CD4-positive, alpha-beta T cell treated with Interleukin-2 at 100 ng/mL for 4 hours (primary cell): ENCODE data around the gene TMEM243.
A peak's percentile ranks its signal among the peaks of the same experiment; 100 is the strongest.
"Not testable (repeated sequence)": the region's sequence is repeated elsewhere in the genome, so short reads cannot be mapped to it uniquely, and the experiment has no call there.

ENCODE experiments used
- DNase-seq: peaks from one replicate; pipeline ENCODE4 v3.0.0-alpha.2; 2020; ENCODE audit warnings: low spot score

TMEM243 gene, protein sequence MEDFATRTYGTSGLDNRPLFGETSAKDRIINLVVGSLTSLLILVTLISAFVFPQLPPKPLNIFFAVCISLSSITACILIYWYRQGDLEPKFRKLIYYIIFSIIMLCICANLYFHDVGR

DNA sequence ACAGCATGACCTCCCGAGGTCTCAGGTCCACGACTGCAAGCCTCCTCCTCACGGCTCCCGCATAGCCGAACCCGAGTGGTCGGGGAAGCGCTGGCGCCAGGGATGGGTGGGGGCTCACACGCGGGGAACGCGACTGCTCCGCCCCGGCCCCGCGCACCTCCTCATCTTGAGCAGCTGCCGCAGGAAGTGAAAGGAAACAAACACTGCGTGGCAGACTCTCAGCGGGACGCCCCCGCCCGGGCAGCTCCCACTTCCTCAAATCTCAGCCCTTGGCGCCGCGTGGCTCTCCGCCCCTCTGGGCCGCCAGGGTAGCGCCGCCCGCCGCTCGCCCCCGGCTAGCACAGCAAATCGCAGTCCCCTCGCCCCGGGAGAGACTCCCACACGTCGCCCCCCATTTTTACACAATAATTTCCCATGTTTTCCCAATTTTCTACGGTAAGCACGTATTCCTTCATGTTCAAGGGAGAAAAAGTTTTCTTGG is at the start of gene TMEM243:
Gene TMEM243 (minus strand): TSS at position 188 of the 481 bp plus-strand sequence. CDS start 229 bp downstream, outside the sequence.
- DNase-seq = peak; percentile 78

DNA sequence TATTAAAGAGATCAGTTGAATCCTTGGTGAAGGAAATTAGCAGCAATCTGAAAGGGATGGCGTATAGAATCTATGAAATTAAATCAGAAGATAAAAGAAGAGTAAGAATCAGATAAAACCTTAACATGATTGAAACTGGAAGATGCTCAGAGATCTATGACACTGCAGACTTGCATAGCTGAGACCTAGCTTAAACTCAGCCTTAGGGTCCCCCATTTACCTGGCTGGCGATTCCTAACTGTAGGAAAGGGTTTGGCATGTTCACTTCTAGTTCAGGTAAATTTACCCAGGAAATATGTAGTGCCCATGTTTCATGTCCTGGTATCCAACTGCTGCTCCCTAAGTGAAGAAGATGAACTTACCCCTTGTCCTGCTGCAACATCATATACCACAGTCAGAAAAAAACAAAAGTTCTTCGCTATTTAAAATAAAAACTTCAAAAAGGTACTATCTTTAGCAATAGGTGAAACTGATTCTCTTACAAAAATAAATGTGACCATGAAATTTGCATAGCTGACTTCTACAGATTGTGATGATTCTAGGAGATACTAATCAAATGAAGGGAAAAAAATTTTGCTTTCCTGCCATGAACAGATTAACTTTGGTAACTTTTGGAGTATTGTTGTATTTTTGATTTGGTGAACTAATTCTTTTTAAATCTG is 47.8 kb upstream of the TMEM243 start:
- DNase-seq = no peak

DNA sequence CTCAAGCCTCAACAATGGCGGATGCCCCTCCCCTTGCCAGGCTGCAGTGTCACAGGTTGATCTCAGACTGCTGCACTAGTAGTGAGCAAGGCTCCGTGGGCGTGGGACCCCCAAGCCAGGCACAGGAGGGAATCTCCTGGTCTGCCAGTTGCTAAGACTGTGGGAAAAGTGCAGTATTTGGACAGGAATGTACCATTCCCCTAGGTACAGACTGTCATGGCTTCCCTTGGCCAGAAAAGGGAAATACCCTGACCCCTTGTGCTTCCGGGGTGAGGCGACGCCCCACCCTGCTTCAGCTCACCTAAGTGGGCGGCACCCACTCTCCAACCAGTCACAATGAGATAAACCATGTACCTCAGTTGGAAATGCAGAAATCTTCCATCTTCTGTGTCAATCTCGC is 44.0 kb upstream of the TMEM243 start:
- no peak for DNase-seq

DNA sequence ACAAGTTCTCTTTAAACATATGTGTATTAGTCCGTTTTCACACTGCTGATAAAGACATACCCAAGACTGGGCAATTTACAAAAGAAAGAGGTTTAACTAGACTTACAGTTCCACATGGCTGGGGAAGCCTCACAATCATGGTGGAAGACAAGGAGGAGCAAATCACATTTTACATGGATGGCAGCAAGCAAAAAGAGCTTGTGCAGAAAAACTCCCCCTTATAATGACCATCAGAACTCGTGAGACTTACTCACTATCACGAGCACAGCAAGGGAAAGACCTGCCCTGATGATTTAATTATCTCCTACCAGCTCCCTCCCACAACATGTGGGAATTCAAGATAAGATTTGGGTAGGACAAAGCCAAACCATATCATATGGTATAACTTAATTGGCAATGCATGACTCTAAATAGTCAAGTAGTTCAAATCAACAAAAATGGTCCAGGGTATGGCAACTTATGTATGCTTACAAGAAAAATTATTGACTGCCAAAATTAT is 34.1 kb upstream of the TMEM243 start:
- DNase-seq = no peak

DNA sequence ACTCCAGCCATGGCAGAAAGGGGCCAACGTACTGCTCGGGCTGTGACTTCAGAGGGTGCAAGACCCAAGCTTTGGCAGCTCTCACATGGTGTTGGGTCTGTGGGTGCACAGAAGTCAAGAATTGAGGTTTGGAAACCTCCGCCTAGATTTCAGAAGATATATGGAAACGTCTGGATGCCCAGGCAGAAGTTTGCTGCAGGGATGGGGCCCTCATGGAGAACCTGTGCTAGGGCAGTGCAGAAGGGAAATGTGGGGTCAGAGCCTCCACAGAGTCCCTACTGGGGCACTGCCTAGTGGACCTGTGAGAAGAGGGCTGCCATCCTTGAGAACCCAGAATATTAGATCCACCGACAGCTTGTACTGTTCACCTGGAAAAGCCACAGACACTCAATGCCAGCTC is 26.1 kb upstream of the TMEM243 start:
- DNase-seq = not testable (repeated sequence)

DNA sequence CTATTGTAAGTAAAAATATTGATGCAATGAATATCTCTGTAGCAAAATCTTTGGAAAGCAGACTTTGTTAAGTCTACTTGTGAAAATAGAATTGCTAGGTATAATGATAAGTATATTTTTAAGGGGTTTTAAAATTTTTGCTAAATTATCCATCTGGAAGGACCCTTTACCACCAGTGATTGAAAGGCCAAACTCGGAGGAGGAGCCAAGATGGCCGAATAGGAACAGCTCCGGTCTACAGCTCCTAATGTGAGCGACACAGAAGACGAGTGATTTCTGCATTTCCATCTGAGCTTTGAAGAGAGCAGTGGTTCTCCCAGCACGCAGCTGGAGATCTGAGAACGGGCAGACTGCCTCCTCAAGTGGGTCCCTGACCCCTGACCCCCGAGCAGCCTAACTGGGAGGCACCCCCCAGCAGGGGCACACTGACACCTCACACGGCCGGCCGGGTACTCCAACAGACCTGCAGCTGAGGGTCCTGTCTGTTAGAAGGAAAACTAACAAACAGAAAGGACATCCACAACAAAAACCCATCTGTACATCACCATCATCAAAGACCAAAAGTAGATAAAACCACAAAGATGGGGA is 19.0 kb upstream of the TMEM243 start:
- not testable (repeated sequence) for DNase-seq

DNA sequence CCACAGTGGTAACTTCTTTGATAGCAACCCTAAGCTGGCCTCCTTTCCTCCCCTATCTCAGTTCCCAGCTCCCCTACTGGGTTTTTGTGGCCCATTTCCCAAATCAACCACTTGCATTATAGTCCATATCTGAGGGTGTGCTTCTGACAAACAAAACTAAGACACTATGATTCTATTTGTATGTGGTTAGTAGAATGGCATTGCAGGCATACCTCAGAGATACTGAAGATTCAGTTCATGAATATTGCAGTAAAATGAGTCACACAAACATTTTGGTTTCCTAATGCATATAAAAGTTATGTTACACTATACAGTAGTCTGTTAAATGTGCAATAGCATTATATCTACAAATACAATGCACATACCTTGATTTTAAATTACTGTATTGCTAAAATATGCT is 15.4 kb upstream of the TMEM243 start:
- DNase-seq = no peak

DNA sequence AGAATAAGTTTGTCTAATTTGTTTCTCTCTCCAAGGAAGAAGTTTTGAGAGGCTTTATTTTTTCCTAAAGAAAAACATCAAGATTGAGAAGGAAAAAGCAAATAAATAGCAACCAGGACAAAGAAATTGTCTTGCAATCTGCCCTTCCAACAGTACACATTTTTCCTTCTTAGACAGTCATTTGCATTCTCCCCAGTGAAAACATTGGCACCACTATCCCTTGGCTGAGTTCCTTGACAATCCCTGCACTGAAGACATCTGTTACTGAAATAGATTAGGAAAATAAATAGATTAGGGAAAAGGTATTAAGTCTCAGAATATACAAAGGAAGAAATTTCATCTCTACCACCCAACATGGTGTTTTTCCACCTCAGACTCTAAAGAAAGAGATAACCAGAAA is 12.2 kb upstream of the TMEM243 start:
- no peak for DNase-seq

DNA sequence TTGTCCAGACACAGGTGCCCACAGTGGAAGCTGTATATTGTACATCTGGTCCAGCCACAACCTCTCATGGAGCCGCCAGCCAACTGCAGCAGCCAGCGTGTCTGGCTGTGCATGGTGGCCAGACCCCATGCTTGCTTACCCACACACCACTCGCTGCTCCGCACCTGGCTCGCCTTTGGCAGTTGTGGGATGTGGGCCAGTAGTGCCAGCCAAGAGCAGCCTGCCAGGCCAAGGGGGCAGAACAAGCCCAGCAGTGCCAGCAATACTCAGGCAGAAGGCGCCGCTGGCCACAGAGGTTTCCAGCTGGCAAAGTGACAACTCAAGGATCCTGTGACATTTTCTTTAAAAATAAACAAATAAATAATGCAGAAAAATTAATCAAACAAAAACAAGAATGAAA is 11.7 kb upstream of the TMEM243 start:
- no peak for DNase-seq

DNA sequence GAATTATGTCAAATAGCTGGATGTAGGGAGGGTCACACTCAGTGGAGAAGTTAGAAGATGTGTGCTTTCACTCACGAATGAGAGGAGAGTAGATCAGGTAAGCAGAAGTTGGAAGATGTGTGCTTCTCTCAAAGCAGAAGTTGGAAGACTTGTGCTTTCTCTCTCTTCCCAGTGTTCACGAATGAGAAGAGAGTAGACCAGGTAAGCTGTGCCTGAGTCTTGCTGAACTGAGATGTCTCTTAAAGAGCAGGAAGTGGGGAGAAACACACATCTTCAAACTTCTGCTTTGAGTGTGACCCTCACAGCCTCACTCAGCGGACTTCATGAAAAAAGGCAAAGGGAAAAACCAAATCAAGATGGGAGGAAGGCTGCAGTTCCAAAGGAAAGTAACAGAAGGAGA is 7.0 kb upstream of the TMEM243 start:
- no peak for DNase-seq

DNA sequence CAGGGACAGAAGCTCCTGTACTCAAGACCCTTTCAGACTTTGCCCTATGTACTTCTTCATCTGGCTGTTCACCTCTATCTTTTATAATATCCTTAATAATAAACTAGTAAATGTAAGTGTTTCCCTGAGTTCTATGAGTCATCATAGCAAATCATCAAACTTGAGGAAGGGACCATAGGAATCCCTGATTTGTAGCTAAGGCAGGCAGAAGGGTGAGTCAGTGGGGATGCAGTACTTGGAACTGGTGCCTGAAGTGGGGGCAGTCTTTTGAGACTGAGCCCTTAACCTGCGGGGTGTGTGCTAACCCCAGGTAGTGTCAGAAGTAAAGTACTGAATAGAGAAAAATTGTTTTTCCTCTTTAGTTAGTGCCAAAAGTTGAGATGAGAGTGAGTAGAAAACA is 6.2 kb upstream of the TMEM243 start:
- DNase-seq = no peak

DNA sequence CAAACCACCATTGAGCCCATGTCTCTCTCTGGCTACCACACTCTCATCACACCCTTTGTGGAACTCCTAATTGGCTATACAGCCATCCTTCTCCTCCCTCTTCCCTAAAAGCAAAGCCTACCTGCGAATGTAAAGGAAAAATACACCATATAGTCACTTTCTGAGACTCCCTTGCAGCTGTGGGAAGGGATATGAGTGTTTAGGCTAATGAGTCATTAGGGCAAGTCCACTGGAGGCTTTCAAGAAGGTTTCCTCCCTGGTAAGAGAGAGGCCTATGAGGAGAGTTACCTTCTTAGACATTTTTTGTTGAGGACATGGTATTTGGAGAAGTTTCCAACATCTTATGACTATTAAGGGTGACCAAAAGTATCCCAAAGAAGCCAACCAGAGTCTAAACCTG is 4.1 kb upstream of the TMEM243 start:
- no peak for DNase-seq

DNA sequence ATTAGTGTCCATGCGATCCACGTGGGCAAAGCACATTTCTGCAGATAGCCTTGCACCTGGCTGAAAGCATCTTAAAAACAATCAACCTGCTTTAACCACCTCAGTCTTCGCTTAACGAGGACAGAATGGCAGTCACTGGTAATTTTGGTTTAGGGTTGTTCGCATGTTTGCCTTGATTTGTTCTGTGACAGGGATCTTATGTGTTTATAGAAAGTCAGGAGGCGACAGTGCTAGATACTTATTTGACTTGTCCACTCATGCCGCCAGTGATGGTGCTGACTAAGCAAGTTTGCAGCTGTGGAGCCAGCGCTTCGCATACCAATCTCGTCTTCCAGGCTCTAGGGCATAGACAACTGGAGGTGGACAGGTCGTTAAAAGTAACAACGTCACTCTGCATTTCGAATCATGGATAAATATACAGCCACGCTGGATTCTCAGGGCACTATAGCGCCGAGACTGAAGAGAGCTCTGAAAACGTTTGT is 1.2 kb upstream of the TMEM243 start:
- no peak for DNase-seq

DNA sequence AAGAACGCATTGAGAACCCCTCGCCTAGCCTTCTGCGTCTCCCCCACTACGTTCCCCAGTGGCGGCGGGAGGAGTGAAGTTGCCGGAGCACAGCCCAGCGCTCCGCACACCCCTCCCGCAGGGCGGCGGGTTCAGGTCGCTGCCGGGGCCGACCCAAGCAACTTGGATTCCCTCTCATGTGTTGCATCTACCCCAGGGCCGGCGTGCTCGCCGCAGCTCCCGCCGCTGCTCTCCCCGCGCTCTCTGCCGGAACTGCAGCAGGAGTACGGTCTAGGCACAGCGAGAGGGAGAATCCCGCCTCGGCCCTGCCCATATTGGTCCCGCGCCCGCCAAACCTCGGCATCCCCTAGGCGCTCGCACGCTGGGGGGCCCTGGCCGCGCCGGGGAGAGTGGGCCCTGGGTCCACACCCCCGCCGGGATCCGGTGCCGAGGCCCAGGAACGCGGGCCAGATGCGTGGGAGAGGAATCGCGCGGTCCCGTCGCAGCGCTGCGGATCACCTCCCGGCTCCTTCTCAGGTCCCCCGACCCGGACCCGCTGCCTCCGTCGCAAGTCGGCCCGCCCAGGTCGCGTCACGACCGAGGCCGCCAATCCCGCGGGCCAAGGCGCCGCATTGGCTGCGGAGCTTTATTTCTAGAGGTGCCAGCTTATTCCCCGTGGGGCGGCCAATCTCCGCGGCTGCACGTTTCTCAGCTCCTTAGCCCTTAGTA is 648 bp upstream of the TMEM243 start:
- DNase-seq = peak; percentile 79

DNA sequence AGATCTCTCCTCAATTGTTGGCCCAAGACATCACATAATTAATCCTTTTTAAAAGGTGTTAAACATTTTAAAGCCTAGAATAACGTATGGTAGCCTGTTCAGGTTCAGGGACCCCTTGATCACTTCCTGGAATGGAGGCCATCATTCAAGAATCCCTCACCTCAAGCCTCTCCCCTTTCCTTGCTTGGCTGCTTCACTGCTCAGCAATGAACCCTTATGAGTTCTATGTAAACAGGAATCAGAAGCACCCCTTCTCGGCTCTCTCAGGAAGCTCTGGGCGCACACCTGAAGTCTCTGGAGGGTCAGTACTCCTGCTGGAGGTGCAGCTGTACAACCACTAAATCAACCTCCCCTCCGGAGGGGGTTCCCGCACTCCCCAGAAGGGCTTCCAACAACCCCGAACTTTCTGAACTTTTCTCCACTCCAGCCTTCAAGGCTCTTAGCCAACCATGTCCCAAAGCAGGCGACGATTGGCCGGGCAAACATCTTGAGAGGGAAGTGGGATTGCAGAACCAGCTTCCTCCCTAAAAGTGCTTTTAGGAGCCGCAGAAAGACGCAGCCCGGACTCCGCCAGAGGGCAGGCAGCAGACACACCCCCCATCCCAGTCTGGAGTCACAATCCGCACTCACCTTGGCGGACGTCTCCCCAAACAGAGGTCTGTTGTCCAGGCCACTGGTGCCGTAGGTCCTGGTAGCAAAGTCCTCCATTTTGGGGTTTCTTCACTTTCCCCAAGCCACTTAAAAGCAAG is 562 bp downstream of the TMEM243 start:
- peak; percentile 42 for DNase-seq

DNA sequence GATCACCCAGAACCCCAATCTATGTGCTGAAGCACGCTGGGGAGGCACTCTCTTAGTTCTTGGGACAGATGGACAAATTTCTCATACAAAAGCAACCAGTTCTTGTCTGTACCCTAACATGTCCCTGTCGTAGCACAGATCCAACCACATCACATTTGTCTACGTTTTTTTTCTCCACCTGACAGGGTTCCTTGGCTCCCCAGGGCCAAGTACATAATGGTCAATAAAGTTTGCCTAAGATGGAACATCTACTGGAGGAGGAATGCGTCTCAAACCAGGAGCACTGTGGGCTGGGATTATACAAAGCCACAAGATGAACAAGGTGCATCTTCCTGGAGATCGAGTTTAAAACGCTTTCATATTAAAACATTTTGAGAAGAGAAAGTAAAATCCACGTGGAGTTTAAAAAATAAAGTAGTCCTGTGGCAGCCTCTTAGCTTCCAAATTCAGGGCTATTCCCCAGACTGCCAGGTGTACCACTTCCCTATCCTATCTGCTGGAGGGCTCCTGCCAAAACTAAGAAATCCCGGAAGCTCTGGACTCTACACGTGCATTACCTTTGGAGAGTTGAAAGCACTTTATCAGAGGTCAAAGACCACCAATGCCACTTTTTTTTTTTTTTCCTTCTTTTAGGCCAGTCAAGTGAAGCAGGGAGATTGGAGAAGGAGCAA is 1.4 kb downstream of the TMEM243 start:
- DNase-seq = no peak

DNA sequence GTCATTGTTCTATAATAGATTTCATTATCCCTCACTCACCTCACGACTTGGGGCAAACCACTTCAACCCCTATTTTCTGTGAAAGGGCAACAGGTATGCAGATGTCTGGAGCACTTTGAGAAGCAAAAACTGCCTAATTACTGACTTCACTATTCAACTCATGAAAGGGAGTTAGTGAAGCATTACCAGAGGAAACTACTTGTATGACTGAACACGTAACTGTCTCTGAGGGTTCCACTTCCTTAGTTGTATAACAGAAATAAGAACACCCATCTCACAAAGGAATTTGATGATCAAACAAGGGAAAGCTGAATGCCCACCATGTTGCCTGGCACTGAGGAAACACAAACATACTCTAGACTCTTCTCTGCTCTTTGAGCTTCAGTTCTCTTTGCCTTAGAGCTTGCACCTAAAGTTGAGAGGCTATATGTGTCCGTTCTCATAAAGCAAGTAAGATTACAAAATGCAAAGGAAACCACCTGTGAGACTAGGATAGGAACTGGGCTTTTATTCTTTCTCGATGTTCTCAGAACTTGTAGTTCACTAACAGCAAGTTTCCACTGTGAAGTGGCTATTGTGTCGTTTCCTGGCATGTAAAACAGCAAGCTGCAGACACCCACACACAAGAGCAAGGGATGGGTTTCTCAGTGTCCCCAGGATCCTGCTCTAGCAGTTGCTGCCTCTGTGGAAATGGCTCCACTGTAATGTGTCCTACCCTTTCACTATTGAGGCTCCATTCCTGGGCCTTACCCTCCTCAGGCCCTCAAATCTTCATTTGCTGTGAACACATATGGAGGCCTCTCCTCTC is 2.6 kb downstream of the TMEM243 start:
- peak; percentile 70 for DNase-seq

DNA sequence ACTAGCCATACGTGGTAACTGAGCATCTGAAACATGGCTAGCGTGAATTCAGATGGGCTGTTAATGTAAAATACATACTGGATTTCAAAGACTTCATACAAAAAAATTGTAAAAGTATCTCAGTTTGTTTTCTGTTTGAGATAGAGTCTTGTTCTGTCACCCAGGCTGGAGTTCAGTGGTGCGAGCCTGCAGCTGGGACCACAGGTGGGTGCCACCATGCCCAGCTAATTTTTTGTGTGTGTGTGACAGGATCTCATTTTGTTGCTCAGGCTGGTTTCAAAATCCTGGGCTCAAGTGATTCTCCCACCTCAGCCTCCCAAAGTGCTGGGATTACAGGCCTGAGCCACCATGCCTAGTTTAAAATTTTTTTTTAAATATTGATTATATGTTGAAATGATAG is 4.5 kb downstream of the TMEM243 start:
- no peak for DNase-seq

DNA sequence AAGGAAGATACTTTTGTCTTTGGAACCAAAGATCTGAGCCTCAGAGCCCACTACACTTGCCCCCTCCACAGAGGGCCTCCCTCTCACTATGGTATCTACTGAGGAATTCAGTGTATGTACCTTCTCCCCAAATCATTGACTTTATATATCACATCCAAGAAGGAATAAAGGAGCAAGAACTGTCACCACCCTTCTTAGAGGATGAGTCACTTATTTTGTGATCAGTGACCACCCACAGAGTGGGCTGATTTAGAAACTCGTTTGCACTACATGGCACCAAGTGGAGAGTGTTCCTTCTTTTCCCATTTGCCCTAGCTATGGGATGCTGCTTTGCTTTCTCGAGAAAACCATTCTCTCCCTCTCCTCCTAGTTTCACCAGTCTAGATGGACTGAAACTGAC is 5.7 kb downstream of the TMEM243 start:
- DNase-seq = no peak

DNA sequence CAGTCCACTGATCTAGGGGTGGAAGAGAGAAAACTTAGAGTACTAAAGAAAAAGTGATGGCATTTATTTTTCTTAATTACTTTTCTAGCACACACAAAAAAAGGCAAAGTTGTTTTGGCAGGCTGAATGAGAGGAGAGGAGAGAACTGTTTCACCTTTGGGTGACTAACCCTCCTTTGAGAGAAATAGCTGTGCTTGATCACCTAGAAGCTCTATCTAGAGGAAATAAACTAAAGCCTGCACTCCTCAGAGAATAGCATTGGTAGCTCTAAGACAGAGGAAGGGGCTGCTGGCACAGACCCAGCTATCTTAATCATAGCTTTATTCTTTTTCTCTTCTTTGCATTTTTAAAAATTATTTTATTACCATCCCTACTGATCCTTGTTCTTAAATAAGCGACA is 6.3 kb downstream of the TMEM243 start:
- DNase-seq = no peak

DNA sequence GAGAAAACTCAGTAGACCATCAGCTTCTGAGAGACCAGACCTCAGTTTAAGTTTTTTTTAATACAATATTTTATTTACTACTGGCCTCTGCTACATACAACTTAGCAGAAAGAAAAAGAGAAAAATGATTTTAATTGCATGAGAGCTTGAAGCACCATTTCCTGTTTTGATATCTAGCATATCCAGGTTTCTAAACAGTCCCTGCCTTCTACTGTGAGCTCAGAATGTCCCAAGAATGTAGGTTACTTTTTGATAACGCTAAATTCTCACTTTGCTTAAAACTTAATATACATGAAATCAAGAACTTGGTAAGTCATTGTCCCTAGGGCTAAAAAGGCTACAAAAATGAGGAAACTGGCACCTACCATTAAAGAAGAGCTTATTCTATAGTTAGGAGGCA is 7.0 kb downstream of the TMEM243 start:
- DNase-seq = no peak
